ENCODE data around the gene ADGRL1. TPM values are rescaled to one million over a fixed set of nuclear protein-coding genes. Genes with fewer than 3 reads are reported as not detected.

Gene ADGRL1
- total RNA-seq, 1 experiment from 2014 or later, result 26.5 TPM

- intact Hi-C loops (cut with micrococcal nuclease; ENCODE audit: unreplicated experiment), result no loop called here
- peaks cover 6% of the 10 kb centered on the region for H3K36me3 Mint-ChIP-seq (ENCODE audit: insufficient read depth, unreplicated experiment)
- no peaks in the 10 kb centered on the region for H3K9me3 Mint-ChIP-seq (ENCODE audit: low read depth, unreplicated experiment)
- no peak for TF ChIP-seq CTCF (IDR thresholded peaks at IDR 0.05; ENCODE audit: unreplicated experiment)
- no peaks in the 10 kb centered on the region for H3K4me1 Mint-ChIP-seq (ENCODE audit: low read depth, unreplicated experiment)
- H3K4me3 Mint-ChIP-seq (ENCODE audit: low read depth, unreplicated experiment), result no peak overlapping the region
- no peaks in the 10 kb centered on the region for H3K27me3 Mint-ChIP-seq (ENCODE audit: unreplicated experiment)
- no TSS peak for BruUV-seq (replicated peaks)
- no peak for DNase-seq
- H3K27ac Mint-ChIP-seq (ENCODE audit: unreplicated experiment), result no peak overlapping the region
- CTCF ChIA-PET, result interaction anchor here (0.7 kb wide), 1 partner anchor 23 kb away, joined by 4 read pairs; no protein-coding TSS in a partner anchor
Measured at GRCh38 chr19:14167576-14168138, 38.3 kb downstream of the ADGRL1 start.

GRCh38 chr19:14166999-14167575 lies 38.9 kb downstream of the ADGRL1 start:
- H3K27me3 Mint-ChIP-seq (ENCODE audit: unreplicated experiment), result no peaks in the 10 kb centered on the region
- no peak overlapping the region for H3K4me3 Mint-ChIP-seq (ENCODE audit: low read depth, unreplicated experiment)
- TF ChIP-seq CTCF (IDR thresholded peaks at IDR 0.05; ENCODE audit: unreplicated experiment), result no peak
- CTCF ChIA-PET, result no interaction called here
- H3K9me3 Mint-ChIP-seq (ENCODE audit: low read depth, unreplicated experiment), result no peaks in the 10 kb centered on the region
- intact Hi-C loops (cut with micrococcal nuclease; ENCODE audit: unreplicated experiment), result no loop called here
- H3K4me1 Mint-ChIP-seq (ENCODE audit: low read depth, unreplicated experiment), result no peaks in the 10 kb centered on the region
- H3K36me3 Mint-ChIP-seq (ENCODE audit: insufficient read depth, unreplicated experiment), result peaks cover 6% of the 10 kb centered on the region
- no TSS peak for BruUV-seq (replicated peaks)
- no peak for DNase-seq
- no peak overlapping the region for H3K27ac Mint-ChIP-seq (ENCODE audit: unreplicated experiment)

- CTCF ChIA-PET, result no interaction called here
- H3K4me1 Mint-ChIP-seq (ENCODE audit: low read depth, unreplicated experiment), result no peaks in the 10 kb centered on the region
- DNase-seq, result no peak
- no peaks in the 10 kb centered on the region for H3K9me3 Mint-ChIP-seq (ENCODE audit: low read depth, unreplicated experiment)
- no peak for TF ChIP-seq CTCF (IDR thresholded peaks at IDR 0.05; ENCODE audit: unreplicated experiment)
- intact Hi-C loops (cut with micrococcal nuclease; ENCODE audit: unreplicated experiment), result no loop called here
- peaks cover 6% of the 10 kb centered on the region for H3K36me3 Mint-ChIP-seq (ENCODE audit: insufficient read depth, unreplicated experiment)
- no peak overlapping the region for H3K4me3 Mint-ChIP-seq (ENCODE audit: low read depth, unreplicated experiment)
- BruUV-seq (replicated peaks), result no TSS peak
- no peak overlapping the region for H3K27ac Mint-ChIP-seq (ENCODE audit: unreplicated experiment)
- H3K27me3 Mint-ChIP-seq (ENCODE audit: unreplicated experiment), result no peaks in the 10 kb centered on the region
Measured at GRCh38 chr19:14165990-14166830, 39.8 kb downstream of the ADGRL1 start.

DNA sequence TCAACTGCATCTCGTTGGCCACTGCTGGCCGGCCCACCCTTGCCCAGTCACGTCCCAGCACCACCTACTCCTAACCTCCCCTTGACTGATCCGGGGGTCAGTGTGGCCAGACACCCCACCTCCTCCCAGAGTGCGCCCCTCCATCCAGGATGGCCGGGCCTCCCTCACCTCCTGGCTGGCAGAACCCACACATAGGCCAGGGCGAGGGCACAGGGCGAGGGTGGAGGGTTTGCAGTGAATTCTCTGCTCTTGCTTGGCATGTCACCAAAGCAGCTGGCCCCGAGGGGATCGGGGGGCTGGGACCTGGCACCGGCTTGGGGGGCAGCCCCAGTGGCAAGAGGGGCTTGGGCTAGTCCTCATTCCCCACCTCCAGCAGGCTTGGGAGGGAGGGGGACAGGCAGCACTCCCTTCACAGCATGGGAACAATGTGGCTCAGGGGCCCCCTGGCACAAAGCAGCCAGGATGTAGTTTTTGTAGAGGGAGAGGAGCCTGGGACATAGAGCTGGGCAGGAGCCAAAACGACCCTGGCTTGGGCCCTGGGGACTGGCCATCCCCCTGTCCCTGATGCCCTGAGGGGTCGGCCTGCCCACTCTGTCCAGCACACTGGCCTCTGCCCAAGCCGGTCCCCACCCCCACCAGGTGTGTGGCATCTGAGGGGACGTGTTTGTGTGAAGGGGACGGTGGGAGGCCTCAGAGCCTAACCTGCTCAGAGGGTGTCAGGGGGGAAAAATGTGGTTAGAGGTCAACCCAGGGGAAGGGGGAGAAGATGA lies 41.1 kb downstream of the ADGRL1 start:
- CTCF ChIA-PET, result no interaction called here
- intact Hi-C loops (cut with micrococcal nuclease; ENCODE audit: unreplicated experiment), result no loop called here

More for the DNA sequence above, 41.1 kb downstream of the ADGRL1 start:
- no peak for TF ChIP-seq CTCF (IDR thresholded peaks at IDR 0.05; ENCODE audit: unreplicated experiment)
- Mint-ChIP-seq H3K4me3 (ENCODE audit: low read depth, unreplicated experiment) (no peak overlapping the region), H3K9me3 (ENCODE audit: low read depth, unreplicated experiment) (no peaks in the 10 kb centered on the region), H3K27ac (ENCODE audit: unreplicated experiment) (no peak overlapping the region), H3K4me1 (ENCODE audit: low read depth, unreplicated experiment) (no peaks in the 10 kb centered on the region), H3K27me3 (ENCODE audit: unreplicated experiment) (no peaks in the 10 kb centered on the region), H3K36me3 (ENCODE audit: insufficient read depth, unreplicated experiment) (peaks cover 6% of the 10 kb centered on the region)
- no peak for DNase-seq
- no TSS peak for BruUV-seq (replicated peaks)

All from Calu3 (cell line).